ENCODE data around the gene TMEM8B.

TMEM8B gene

DNA sequence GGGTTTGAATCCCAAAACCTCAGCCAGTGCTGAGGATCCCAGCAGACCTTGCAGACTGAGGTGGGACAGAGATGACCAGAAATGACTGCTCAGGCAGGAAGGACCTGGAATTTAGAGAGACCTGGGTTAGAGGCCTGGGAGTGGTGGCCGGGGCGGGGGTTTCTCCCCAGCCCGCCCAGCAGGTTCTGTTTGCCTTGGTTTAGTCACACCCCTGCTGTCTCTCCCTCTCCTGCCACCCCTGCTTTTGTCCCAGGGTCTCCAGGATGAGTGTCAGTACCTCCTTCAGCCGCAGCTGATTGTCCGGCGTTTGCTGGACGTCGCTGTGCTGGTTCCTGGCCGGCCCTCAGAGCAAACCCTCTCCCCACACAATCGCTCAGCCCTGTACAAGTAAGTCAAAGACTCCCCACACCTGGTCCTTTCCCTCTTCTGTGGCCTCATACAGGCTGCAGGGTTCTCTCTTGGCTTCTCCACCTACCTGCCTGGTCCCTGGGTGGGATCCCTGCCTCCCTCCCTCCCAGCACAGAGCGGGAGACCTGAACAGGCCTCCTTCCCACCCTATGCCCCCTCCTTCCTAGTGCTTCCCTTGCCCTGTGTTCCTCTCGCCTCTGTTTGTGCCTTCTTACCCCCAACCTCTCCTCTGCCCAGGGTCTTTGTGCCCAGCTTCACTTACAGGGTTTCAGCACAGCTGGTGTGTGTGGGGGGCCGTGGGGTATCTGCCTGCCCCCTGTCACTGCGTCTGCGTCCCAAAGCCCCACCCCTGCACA lies 12.0 kb downstream of the TMEM8B start:
- no peak for DNase-seq (ENCODE audit: low read depth)

DNA sequence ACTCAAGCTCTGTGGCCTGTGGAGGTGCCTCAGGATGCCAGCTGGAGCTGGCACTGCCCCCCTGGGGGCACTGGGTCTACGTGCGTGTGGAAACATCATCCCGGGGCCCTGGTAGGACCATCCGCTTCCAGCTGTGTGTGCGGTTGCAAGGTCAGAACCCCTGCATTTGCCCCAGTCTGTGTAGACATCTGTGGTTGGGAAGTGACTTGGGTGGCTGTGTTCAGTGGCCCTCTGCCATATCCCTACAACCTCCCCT lies 12.5 kb downstream of the TMEM8B start:
- no peak for DNase-seq (ENCODE audit: low read depth)

DNA sequence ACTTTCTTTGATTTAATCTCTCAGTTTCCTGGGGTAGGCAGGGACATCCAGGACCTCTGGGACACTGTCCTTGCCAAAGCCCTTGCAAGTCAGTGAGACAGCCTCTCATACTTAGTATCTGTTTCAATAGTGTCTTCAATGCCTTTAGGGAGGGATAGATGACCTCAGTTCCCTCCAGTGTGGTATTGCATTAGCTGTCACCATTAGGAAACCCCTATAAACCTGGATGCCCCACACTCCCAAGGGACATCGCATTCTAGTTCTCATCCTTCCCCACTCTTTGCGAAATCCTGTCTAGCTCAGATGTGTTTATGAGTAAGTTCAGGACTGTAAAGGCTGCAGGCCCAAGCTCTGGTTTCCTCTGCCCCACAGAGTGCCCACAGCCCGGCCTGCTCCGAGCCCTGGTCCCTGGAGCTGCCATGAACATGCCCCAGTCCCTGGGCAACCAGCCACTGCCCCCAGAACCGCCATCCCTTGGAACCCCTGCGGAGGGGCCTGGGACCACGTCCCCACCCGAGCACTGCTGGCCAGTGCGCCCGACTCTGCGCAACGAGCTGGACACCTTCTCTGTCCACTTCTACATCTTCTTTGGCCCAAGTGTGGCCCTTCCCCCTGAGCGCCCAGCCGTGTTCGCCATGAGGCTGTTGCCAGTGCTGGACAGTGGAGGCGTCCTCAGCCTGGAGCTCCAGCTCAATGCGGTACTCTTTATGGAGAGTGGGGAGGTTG lies 13.2 kb downstream of the TMEM8B start:
- no peak for DNase-seq (ENCODE audit: low read depth)

DNA sequence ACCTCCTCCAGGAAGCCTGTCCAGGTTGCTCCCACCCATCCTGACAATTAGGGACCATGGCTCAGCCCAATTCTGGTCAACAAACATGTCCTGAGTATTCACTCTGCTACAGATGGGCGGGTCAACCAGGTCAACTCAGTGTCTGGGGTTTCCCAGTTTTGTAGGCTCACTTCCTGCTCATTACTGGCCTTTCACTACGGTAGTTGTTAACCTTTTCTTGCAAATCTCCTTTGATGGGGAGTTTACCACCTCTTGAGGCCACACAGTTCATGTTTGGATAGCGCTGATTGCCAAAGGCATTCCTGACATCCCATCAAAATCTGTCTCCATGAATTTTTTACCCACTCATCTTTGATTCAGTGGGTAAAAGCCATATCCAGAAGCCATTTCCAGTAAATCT lies 13.8 kb downstream of the TMEM8B start:
- no peak for DNase-seq (ENCODE audit: low read depth)

DNA sequence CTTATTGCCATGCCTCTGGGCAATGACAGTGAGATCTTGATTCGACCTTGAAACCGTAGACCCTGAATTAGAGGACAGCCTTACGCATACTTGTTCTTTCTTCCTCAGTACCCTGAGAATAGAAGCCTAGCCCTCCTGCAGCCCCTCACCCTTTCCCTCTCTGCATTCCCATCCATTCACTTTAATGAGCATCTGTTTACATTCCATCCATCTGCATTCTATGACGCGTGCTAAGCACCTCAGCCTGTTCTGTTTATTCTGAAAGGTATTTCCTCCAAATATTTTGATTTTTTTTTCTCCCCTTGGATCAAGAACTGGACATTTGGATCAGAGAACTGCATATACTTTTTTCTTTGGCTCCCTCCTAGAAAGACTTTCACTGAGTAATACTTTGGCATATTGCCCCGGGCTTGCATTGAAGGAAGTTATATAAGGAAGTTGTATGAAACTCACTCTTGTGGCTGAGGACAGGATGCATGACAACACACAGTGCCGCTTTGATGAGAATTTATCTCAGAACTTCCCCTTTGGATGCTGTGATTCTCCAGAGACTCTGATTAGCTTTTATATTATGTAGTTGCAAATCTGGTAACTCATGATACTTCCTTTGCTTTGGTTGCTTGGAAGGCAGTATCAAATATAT lies 15.7 kb downstream of the TMEM8B start:
- DNase-seq (ENCODE audit: low read depth) = no peak

DNA sequence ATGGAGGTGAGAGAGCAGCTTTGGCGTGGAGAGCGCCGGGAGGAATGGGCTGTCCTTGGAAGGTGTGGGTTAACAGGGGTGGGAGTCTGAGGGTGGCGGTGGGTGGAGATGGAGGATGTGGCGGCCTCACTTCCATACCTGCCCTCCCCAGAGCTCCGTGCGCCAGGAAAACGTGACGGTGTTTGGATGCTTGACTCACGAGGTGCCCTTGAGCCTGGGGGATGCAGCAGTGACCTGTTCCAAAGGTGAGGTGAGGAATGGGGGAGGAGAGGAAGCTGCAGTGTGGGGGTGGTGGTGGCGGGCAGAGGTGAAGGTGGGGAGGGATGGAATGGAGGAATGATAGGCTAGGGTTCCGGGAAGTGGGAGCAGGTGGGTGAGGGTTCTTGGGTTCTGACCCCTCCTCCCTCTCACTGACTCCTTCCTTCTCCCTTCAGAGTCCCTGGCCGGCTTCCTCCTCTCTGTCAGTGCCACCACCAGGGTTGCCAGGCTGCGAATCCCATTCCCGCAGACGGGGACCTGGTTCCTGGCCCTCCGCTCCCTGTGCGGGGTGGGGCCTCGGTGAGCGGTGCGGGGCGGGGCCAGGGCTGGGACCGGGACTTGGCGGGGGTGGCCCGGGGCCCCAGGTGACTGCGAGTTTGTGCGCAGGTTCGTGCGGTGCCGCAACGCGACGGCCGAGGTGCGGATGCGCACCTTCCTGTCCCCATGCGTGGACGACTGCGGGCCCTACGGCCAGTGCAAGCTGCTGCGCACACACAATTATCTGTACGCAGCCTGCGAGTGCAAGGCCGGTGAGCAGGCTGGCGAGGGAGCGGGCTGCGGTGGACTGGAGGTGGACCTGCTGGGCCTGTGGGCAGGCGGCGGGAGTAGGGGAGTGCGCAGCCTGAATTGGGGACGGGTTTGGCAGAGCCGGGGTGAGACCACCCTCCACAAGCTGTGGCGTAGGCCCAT lies 17.1 kb downstream of the TMEM8B start:
- no peak for DNase-seq (ENCODE audit: low read depth)

DNA sequence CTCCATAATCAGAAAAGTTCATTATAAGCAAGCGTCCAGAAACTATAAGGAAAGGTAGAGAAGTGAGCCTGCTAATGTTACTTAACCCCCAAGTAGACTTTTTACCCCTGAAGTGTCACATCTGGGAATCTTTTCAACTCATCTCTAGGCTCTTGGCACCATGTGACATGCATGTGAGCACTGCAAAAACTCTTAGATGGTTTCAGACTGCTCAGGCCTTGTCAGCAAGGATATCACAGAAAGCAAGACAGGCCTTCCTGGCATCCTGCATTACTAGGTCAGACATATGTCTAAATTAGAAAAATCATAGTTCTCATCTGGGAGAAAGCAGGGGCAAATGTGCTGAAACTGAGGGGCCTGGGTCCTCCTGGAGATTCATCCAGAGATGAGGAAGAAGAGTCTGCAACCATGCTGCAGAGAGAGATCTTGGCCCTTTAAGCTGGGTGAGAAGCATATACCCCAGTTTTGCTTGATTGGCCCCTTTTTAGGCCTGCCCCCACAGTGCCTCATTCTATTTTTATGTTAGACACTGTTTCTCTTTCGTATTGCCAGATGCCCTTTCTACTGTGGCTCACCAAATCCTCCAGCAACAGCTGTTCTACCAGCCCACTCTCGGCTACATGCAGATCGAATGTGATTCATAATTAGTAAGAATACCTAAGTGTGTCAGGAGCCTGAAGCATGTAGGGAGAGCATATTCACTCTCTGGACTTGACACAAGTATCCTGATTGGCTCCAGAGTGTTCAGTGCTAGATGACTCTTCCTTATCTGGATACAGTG lies 19.0 kb downstream of the TMEM8B start:
- DNase-seq (ENCODE audit: low read depth) = no peak

DNA sequence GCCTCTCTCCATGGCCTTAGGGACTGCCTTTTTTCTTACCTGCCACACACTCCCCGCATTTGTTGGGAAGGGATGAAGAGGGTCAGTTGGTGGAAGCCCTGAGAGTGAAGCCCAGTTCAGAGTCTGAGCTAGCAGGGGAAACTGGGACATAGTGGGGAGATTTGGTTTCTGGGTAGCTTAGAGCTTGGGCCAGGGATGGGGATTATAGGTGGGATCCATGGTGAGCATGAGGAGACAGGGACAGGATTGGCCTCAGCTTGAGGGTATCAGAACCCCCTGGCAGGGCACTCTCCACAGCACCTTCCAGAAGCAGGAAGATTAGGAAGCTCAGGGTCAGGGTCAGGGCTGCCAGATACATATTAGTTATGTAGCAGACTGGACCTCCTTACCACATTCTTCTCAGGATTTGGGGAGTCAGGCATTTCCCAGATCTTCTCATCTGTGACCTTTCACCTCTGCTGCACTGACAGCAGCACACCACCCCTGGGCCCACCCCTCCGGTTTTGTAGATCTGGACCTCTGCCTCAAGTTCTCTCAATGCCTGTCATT lies 23.3 kb downstream of the TMEM8B start:
- no peak for DNase-seq (ENCODE audit: low read depth)

DNA sequence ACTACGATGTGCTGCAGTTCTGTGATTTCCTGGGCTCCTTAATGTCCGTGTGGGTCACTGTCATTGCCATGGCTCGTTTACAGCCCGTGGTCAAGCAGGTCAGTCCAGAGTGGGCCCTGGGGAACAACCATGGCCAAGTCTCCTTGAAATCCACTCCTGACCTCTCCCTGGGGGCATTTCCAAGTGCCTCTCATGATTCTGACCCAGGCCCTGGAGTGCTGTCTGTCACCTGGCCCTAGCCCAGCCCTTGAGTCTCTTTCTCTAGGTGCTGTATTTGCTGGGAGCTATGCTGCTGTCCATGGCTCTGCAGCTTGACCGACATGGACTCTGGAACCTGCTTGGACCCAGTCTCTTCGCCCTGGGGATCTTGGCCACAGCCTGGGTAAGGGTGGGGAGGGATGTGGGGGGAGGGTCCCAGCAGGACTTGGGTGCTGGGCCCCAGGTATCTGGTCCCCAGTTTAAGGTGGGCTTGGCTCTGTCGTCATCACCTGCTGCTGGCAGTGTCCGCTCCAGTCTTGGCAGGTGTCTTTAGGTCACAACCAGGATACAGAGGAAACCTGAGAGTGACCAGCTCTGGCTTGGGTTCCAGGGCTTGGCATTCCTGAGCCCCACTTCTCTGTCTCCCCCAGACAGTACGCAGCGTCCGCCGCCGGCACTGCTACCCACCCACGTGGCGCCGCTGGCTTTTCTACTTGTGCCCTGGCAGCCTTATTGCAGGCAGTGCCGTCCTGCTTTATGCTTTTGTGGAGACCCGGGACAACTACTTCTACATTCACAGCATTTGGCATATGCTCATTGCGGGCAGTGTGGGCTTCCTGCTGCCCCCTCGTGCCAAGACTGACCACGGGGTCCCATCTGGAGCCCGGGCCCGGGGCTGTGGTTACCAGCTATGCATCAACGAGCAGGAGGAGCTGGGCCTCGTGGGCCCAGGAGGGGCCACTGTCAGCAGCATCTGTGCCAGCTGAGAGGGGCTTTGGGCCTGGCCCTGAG lies 24.1 kb downstream of the TMEM8B start:
- DNase-seq (ENCODE audit: low read depth) = no peak

DNA sequence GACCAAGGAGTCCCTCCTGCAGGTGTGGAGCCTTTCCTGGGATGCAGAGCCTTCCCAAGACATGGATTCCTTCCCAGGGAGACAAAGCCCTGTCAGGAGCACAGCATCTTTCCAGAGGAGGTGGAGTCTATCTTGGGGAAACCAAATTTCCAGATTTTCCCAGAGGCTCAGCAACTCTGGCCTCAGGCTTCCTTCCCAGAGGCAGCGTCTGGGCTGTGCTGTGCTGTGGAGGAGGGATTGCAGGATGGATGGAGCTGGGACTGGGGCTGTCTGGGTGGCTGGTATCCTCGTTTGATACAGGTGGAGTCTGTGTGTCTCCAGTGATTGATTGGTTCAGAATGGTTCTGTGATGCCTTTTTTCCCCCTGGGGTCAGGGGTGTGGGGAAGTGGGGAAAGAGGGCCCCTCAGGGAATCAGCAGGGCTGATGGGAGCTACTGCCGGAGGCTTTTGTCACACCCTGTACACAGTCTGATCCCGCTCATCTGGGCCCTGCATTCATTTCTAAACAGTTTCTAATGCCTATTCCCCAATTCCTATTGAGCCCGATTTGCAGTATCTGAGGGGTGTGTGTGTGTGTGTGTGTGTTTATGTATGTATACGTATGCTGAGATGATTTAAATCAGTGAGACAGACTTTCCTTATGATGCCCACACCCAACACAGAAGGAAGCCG lies 25.2 kb downstream of the TMEM8B start:
- DNase-seq (ENCODE audit: low read depth) = no peak

DNA sequence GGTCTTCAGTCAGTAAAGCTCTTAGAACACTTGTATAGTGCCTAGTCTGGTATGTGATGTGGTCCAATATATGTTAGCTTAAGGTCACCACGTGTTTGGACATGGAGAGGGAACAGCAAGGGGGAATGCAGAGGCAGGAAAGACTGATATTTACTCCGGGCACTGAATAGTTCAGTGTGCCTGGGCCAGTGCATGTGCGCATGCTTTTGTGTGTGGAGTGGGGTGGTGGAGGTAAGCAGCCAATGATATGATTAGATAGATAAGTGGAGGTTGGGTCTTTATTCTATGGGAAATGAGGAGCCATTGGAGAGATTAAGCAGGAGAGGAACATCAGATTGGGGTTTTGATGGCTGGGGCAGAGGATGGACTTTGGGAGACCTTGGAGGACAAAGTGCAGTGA lies 27.2 kb downstream of the TMEM8B start:
- DNase-seq (ENCODE audit: low read depth) = no peak

DNA sequence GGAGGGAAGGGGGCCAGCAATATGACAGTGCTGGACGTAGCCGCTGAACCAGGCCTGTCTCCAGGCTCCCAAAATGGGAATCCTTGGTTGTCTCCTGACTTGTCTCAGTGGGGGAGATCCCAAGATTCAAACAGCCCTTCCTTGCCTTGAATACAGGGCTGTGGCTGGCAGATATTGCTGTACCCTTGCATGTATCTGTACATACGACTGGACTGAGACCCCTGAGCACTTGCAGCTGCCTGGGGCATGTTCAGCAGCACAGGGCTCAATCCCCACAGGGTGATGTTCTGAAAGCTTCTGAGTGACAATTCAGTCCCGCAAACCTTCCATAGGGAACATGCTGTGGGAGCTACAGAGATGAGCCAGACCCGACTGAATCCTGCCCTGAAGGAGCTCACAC lies 27.9 kb downstream of the TMEM8B start:
- DNase-seq (ENCODE audit: low read depth) = no peak

DNA sequence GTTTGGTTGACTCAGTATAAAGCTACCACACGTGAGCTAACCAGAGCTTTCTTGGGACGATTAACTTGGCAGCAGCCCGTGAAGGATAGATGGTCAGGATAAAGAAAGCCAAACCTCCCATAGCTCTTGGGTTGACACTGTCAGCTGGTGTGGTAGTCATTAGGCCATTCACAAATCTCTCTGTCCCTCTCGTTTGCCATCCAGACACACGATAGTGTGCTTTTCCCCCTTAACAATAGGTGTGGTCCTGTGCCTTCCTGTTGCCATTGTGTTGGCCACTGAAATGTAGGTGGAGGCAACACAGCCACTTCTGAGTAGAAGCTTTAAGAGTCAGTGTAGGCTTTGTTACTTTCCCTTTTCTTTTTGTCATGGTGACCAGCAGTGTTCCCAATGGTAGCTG lies 29.4 kb downstream of the TMEM8B start:
- no peak for DNase-seq (ENCODE audit: low read depth)

DNA sequence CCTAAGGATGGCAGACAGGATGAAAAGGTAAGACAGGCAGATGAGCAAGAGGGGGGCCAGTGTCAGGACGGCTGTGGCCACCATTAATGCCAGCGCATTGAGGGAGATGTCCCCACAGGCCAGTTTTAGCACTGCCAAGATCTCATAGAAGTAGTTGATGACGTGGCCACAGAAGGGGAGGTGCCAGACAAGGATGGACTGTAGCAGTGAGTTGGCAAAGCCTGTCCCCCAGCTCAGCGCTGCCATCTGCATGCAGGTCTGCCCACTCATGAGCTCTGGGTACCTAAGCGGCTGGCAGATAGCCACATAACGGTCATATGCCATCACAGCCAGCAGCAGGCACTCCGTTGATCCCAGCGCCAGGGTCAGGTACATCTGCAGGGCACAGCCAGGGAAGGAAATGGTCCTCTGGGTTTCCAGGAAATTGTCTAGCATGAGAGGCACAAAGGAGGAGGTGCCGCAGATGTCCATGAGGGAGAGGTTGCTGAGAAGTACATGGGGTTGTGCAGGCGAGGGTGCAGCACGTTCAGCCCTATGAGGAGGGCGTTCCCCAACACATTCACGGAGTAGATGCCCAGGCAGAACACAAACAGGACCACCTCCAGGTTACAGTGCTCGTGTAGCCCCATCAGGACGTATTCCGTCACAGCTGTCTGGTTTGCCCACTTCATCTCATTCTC lies 30.4 kb downstream of the TMEM8B start:
- DNase-seq (ENCODE audit: low read depth) = no peak

DNA sequence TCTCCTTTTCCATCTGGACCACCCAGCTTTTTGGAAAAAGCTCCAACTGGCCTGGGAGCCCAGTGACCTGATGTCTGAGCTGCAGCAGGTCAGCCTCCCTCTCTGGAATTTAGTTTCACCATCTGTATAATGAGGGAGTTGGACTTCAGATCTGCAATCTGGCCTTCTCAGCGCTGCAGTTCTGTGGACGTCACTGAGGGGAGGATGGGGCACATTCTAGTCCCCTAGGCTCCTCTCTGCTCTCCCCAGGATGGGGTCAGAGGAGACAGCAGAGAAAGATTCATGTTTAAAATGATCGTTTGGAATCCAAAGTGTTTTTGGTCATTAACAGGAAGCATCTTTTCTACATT lies 30.9 kb downstream of the TMEM8B start:
- no peak for DNase-seq (ENCODE audit: low read depth)

DNA sequence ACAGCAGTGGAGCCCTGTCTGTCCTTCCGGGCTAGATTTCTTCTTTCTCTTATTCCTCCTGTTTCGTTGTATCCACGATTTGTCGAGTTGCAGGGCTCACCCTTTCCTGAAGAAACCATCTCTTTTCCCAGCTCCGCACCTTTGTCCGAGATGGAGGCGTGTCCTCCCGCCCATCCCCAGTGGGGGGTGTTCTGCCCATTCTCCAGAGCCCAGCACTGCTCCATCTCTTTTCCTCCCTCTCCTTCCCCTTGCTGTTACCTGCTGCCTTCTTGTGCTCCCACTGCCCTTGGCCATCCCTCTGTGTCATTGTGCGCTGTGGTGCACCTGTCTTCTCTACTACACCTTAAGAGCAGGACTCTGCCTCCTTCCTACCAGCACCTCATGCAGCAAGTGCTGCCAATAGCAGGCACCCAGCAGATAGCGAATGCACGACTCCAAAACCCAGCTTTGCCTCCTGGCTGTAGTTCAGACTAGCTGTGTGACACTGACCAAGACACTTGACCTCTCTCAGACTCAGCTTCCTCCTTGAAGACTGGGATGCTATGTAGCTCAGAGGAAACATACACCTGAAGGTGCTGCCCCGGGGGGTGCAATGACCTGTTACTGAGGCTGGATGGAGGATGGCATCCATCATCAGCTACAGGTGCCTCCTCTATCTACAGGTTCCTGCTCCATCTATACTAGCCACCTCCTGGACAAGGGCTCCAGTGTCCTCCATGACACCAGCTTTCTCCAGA lies 32.3 kb downstream of the TMEM8B start:
- DNase-seq (ENCODE audit: low read depth) = no peak

DNA sequence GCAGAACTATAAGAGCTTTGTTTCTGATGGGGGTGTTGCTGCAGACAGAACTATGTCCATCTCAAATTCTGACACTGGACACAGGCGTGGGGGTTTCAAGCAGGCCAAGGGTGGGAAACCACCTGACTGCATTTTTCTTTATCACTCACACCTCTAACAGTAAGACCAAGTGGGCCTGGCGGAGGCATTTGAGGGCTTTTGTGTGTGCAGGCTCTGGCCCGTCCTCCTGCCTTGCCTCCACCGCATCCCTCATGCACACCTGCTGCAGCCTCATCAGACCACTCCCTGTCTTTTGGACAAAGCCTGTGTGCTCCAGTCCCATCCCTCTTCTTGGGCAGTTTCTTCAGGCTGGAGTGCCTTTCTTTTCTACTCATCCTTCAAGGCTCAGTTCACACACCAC lies 33.3 kb downstream of the TMEM8B start:
- DNase-seq (ENCODE audit: low read depth) = no peak

DNA sequence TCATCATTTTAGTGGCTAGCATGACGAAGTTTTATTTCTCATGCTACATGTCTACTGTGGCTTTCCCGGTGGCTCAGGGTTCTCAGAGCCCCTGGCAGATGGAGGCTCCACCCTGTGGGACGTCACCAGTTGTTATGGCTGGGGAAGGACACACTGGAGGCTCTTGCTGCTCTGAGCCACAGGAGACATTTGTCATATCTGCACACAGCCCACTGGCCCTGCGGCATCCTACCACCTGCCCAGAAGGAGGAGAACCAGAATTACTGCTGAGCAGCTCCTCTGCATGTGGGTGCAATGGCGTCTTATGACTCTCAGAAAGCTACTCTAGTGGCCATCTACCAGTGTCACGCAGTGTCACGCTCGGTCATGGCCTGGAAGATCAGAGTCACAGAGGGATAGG lies 34.6 kb downstream of the TMEM8B start:
- DNase-seq (ENCODE audit: low read depth) = no peak
